GM21619 (cell line): Measurements from ENCODE around the gene YIPF2.
"Not testable (repeated sequence)": the region's sequence is repeated elsewhere in the genome, so short reads cannot be mapped to it uniquely, and the experiment has no call there.

Experiments
- ATAC-seq: cut with Tn5 transposase; IDR thresholded peaks from one replicate; pipeline ENCODE4 v1.9.1; 2021; ENCODE audit not compliant: unreplicated experiment

The YIPF2 gene

DNA sequence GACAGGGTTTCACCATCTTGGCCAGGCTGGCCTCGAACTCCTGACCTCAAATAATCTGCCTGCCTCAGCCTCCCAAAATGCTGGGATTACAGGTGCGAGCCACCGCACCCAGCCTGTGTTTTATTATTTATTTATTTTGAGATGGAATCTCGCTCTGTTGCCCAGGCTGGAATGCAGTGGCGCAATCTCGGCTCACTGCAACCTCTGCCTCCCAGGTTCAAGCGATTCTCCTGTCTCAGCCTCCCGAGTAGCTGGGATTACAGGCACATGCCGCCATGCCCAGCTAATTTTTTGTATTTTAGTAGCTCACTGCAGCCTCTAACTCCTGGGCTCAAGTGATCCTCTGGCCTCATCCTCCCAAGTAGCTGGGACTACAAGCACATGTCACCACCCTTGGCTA lies 50.8 kb downstream of the YIPF2 start:
- not testable (repeated sequence) for ATAC-seq

DNA sequence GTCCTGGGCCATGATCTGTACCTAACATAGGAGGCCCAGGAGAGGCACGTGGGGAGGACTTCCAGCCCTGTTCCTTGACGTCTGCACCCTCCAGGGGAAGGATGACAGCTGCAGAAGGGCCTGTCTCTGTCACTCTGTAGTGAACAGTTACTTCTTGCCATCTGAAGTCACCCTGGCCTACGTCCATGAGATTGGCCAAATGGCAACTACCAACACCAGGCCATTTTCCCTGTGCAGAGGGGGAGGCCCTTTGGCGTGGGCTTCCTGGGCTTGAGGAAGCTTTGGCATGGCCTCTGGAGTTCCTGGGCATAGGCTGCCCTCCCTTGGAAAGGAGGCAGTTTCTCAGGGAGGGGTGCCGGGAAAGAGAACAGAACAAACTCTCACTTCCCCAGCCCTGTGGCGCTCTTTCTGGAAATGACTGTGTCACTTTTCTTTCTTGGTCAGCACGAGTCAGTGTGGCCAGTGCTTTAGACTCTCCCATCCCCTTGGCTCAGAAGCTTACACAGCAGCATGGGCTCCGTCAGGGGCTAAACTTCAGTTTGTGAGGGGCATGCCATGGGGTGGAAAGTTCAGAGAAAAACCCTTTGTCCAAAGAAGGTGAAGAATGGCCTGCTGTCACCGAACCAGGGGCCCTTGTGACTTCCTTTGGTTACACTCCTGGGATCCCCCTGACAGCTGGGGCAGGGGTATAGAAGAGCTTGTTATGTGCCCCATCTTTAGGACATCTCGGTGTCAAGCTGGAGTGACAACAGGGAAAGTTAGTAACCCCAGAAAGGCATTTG lies 51.8 kb downstream of the YIPF2 start:
- peak; percentile 55 for ATAC-seq

DNA sequence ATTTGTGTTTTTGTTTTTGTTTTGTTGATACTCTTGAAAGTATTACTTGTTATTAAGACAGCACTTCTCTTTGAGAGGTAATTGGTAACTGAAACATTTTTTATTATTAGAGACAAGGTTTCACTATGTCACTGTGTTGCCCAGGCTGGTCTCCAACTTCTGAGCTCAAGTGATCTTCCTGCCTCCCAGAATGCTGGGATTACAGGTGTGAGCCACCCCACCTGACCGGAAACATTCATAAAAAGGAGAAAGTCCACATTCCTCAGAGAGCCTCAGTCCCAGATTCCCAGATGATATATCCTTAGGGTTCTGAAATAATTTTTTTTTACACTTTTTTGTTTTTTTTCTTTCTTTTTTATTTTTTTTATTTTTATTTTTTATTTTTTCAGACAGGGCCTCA lies 54.4 kb downstream of the YIPF2 start:
- ATAC-seq, result no peak

DNA sequence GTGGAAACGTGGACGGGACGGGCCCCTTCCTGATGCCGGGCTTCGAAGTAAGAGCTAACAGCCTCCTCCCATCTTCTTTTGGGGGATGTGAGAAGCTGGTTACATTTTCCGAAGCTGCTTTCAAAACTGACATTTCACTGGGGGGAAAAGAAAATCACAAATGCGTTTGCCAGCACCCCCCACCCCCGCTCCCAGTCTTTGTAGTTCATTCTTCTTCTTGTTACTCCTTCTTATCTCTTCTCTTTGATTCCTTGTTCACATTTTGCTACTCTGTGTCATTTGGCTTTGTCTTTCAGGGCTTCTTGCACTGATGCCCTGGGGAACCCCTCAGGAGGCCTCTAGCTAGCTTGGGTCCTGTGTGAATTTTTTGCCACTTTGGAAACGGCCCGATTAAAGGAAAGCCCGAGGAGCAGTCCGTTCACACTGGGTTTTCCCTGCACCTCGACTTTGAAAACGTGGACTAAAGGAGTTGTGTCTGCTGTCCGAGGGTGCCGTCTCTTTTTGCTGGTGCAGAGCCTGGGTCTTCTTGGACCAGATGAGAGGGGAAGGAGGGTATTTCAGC lies 55.8 kb downstream of the YIPF2 start:
- ATAC-seq, result no peak
